ENCODE measurements around the gene THADA.

Gene THADA

GRCh38 chr2:43383533-43383932 lies 212.3 kb downstream of the THADA start:
- DNase-seq: no peak

- no peak for DNase-seq
Observed at GRCh38 chr2:43379494-43379893, 216.3 kb downstream of the THADA start.

DNA sequence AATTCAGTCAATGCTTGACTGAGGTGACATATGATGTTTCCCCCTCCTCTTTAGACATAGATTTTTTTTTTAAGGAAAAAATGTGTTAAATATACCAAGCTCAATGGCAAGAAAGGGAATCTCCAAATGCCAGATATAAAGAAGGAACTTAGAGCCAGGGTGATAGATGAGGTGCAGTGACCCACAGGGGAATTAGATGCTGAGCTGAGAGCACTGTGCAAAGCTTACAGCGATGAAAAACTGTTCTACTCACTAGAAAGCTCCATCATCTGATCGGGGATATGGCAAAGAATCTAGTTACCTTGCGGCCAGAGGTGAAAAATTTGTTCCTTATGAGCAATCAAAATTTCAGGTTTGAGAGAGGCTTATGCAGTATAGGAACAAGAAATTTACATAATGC lies 218.5 kb downstream of the THADA start:
- DNase-seq: no peak

DNA sequence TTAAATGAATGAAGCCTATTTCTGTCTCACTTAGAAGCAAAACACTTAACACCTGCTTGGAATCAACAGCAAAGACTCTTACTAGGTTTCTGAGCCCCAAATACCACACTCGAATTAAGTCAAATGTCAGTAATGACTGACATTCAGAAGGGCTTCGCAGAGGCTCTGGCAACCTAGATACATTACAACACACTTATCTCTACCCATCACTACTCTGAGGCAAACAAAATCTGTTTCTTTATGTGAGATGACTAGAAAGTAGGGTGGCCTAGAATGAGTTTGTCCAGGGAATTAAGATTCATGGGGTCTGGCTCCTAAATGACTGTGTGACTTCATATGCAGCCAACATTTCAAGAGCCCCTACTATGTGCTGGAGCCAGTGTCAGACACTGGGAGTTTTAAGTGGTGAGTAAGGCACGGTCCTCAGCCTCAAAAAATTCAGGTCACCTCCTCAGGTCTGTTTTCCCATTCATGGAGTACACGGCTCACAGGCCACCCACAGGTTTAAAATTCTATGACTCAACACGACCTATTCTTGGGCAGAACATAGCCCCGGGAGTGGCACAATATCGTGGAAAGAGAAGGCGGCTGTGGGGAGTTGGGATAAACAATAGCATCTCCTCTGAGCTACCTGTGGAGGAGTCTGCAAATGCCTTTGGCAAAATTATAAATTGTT lies 219.2 kb downstream of the THADA start:
- no peak for DNase-seq

DNA sequence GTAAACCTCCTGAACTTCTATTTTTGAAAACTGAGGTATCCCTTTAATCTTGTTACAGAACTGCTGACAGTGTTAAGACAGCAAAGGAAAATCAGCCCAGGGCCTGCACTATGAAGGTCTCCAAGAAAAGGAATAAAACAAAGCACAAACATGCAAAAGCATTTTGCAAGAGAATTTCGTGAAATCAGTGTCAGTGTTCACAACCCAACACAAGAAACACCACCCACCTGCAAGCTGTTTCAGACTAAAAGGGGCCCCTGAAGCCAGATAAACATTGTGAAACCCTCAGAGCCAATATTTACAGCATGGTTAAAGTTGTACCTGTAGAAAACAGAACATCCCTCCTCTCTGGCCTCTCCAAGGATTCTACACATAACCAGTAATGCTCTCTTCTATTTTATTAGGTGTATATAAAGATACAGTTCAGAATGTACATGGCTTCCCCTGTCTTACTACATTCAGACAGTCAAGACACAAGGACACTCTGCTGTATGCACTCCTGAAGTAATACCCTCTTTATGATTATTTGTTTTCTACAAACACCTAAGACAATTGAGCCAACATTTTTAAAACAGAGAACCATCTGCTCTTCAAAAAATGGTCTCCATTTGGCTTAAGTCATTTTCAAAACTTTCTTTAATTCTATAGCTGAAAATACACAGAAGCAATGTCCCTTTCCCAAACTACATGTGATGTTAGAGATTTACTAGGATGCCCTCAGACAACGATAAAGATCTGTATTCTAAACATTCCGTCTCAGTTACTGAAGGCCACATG lies 219.9 kb downstream of the THADA start:
- no peak for DNase-seq

DNA sequence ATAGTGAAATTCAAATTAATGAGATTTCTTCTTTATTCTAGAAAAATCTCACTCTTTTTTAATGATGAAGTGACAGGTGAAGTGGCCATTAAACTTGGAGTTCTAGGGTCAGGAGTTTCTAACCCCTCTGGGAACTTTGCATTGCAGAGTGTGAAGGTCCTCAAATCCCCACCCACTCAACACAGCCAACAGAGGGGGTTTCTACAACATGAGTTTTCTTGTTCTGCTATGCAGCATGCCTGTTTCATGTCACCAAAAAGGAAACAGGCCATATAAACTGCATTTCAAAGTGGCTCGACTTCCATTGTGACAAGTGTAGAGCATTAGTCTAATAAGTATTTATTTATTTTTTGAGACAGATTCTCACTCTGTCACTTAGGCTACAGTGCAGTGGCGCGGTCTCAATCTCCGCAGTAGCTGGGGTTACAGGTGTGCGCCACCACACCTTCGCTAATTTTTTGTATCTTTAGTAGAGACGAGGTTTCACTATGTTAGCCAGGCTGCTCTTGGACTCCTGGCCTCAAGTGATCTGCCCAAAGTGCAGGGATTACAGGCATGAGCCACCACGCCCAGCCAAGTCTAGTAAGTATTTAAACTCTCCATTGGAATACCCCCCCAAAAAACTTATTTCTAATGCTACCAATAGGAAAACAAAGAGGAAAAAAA lies 223.3 kb downstream of the THADA start:
- DNase-seq: no peak

GRCh38 chr2:43370705-43371104 lies 225.1 kb downstream of the THADA start:
- no peak for DNase-seq

DNA sequence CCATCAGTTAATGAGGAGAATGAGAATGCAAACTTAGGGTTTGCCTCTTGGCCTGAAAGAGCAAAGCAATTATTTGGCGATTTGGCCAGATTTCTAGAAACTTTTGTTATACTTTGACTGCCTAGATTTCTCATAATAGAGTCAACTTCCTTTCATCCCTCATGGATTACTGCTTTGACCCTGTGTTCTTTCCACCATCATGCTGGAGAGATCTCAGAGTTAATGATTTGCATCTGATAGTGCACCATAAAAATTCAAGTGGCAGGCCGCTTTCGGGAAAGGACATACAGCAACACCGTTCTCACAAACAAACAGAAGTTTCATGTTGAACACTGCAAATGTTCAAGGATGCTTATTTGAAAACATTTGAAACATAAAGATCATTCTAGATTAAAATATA lies 225.7 kb downstream of the THADA start:
- DNase-seq: no peak

- no peak for DNase-seq
Observed at GRCh38 chr2:43368483-43369385, 227.1 kb downstream of the THADA start.

DNA sequence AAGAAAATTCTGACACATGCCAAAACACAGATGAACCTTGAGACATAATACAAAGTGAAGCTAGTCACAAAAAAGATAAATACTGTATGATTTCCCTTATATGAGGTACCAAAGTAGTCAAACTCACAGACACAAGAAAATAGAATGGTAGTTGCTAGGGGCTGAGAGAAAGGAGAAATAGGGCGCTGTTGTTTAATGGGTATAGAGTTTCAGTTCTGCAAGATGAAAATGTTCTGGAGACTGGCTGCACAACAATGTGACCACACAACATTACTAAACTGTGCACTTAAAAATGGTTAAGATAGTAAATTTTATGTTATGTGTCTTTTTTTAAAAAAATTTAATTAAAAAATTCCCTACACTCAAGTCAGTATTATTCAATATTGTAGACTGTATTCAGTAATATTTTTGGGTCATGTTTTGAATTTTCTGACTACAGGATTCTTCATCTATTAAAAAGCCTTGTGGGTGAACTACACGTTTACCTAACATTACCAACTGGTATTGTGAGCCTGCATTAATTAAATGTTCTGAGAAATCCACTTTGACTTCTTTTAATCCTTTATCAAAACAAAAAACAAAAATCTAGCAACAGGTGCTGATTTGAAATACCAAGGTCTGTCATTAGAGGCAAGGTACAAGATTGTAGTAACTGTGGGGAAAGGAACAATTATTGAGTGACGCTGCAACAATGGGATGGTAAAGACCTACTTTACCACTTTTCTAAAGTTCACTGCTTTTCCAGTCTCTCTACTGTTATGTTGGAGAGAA lies 228.6 kb downstream of the THADA start:
- DNase-seq: no peak

DNA sequence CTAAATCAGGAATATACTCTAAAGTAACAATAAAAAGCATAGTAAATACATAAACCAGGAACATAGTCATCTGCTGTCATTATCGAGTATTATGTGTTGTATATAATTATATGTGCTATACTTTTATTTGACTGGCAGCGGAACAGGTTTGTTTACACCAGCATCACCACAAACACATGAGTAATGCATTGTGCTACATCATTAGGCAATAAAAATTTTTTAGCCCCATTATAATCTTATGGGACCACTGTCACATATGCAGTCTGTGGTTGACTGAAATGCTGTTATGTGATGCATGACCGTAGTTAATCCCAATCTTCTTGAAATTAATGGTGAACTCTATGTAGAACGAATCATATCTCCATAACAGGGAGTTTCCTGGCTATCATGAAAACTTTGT lies 232.7 kb downstream of the THADA start:
- no peak for DNase-seq

DNA sequence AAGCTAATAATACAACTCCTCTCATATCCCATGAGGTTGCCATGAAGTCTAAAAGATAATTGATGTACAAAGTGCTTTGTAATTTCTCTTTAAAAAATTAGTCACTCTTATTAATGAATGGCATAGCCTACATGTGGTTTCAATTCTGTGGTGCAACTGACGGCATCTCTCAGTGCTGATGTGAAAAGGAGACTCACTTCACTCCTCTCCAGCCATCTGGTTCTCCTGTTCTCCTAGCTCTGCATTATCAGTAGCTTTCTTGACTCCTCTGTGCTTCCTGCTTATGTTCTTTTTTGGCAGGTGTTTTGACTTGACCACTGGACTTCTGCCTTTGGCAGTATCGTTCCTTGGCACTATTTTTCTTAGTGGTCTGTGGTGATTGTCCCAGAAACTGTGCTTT lies 234.6 kb downstream of the THADA start:
- DNase-seq: peak; percentile 68

DNA sequence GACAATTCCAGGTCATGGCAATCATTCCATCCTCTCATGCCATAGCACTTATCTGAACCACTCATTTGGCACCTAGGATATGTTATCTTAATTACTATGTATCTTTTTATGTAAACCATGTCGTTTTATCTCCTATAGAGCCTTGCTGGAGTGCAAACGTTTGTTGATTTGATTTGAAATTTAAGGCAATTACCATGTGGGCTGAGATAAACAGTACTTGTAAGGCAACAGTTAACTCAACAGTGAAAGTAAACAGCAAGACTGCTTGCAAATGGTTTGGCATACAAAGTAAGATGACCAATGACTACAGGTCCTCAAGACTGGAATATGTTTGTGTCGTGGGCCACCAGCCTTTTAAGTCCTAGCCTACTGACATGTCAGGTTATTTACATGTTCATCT lies 235.7 kb downstream of the THADA start:
- DNase-seq: no peak

DNA sequence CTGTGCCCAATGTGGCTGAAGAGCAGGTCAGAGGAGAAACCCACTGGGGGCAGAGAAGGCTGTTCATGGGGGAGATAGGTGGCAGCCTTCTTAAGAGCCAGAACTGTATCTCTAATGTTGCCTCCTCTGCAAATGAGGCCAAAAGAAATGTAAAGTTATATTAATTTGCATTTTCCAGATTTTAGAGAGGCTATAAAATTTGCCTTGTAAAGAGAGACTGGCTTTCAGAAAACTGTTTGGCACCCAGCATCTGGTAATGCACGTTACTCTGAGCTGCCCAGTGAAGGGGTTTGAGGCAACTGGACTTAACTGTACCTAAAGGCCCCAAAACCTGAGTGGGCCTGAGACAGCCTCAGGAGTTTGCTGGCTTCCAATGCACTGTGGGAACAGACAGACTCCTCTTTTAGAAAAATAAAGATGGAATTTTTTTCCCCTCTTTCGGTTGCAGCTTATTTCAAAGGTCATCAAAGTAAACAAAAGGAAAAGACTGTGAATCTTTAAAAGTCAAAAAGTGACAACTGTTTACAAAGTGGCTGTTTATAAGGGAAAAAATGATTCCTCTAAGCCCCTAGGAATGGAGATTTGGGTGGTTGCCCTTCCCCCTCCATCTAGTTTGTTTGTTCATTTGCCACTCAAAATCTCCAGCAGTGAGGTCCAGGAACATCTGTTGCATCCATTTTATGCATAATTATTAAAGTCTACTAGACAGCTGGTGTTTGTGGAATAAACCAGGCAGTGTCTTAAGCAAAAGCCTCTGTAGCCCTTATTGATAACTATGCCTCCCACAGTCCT lies 237.2 kb downstream of the THADA start:
- DNase-seq: no peak

DNA sequence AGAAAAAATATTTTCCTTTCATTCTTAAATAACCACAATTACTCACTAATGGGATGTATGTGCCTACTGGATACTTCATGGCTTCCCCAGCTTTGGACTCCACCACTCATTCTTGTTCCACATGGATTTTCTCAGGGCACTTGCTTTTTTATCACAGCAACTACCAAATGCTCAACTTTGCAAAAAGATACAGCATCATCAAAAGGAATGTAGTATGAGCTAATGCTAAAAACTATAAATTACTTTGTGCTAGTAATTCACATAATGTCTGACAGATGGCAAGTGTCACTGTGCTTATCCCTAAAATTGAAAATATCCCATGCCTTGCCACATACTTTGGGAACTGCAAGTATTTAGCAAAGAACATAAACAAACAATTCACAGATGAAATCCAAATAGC lies 239.1 kb downstream of the THADA start:
- peak; percentile 76 for DNase-seq

DNA sequence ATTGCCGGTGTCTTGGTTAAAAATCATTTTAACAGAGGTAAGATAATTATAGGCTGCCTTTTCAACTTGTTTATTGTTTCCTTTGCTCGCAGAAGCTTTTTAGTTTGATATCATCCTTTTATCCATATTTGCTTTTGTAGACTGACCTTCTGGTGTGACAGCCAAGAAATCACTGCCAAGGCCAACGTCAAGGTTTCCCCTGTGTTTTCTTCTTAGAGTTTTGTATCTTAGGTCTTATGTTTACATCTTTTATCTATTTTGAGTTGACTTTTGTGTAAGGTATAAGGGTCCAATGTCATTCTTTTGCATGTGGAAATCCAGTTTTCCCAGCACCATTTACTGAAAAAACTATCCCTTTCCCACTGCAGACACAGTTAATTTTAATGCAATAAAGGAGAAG lies 240.4 kb downstream of the THADA start:
- no peak for DNase-seq

DNA sequence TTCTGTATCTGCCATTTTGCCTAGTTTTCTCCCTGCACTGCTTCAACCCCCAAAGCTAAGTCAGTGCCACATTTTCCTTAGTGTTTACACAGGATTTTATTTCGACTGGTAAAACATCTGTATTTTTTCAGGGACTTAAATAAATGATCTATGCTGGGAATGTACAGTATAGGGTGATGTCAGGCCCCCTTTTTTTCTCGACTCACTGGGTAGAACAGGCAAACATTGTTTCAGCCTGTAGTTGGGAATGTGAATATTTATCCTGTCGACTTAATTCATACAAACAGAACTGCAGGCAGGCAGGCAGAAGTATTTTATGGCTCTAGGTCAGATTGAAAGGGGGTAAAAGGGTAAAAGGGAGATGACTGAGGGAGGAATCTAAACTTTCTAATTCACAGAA lies 245.9 kb downstream of the THADA start:
- DNase-seq: peak; percentile 44

- peak; percentile 86 for DNase-seq
Observed at GRCh38 chr2:43348908-43349661, 246.8 kb downstream of the THADA start.

- no peak for DNase-seq
Observed at GRCh38 chr2:43347746-43348145, 248.1 kb downstream of the THADA start.
